GM12872 (cell line): ENCODE data around the gene HESX1.

Experiments
- CTCF ChIP-seq: IDR thresholded peaks from 3 replicates; pipeline ENCODE4 v1.5.1; 2011; ENCODE audit warnings: low read depth, mild to moderate bottlenecking, low read length, moderate library complexity; ENCODE audit not compliant: insufficient read depth

Gene HESX1

GRCh38 chr3:57226176-57226575 lies 26.4 kb upstream of the HESX1 start:
- TF ChIP-seq CTCF = no peak

GRCh38 chr3:57224856-57225255 lies 25.1 kb upstream of the HESX1 start:
- no peak for TF ChIP-seq CTCF

DNA sequence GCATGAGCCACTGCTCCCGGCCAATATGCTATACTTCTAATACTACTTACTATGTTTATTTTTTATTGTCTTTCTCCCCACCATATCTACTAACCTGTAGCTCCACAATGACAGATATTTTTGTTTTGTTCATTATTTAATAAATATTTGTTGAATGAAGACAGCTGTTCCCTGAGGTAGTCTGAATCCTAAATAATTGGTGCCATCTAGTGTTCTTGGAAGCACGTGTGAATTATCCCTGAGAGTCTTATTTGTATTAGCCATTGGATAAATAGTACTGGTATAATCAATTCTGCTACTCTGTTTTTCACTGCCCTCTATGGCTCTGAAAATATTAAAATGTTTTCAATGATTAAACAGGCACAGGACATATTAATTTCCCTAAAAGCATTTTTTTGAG lies 22.1 kb upstream of the HESX1 start:
- TF ChIP-seq CTCF = no peak

DNA sequence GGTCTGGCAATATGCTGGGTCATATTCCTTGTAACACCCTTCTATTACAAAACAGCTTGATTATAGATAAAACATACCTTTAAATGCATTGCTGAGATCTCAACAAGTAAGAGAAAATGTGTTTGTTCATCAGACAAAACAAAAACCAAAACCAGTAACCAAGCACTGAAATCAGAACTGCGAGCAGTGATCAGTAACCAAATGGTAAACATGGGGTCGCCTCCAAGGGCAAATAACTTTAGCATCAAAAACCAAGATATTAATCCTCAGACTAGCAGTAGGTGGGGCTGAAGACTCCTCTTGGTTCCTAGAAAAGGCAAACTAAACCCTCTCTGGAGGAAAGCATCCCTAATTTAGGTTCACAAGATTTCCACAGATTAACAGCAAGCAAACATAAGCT lies 6.6 kb upstream of the HESX1 start:
- no peak for TF ChIP-seq CTCF

- no peak for TF ChIP-seq CTCF
These were observed 5.1 kb downstream of the HESX1 start for GRCh38 chr3:57194641-57195040.

DNA sequence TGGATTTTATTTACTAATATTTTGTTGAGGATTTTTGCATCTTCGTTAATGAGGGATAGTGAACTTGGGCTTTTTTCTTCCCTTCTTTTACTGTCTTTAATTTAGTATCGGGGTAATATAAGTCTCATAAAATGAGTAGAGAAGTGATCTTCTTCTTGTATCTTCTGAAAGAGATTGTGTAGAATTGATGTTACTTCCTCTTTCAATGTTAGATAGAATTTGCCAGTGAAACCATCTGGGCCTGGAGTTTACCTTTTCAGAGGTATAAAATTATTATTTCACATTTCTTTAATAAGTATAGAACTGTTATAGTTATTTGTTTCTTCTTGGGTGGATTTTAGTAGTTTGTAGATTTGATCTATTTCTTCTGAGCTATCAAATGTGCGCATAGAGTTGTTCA lies 7.8 kb downstream of the HESX1 start:
- TF ChIP-seq CTCF = no peak

DNA sequence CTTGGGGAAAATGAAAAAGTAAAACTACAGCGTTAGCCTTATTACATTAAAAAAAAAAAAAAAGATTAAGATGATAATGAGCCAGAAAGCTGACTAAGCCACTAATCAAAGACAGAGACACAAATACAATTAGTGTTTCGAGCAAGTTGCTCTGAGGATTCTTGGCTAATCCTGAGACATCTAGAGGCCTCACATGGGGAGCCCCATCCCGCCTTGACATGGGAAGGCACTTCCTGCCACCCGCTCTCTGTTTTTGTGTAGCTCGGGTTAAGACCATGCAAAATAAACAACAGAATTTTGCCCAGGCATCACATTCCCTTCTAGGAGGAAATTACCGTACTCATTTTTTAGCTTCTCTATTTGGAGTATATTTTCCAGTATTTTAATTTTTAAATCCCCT lies 15.3 kb downstream of the HESX1 start:
- no peak for TF ChIP-seq CTCF

- peak; percentile 42; the same call in 2 of the 3 replicates for TF ChIP-seq CTCF
These were observed 20.0 kb downstream of the HESX1 start for GRCh38 chr3:57179580-57180410.
